GM21381 (cell line): Measurements from ENCODE around the gene DUOX1.

ENCODE experiments used
- ATAC-seq: cut with Tn5 transposase; IDR thresholded peaks from one replicate; pipeline ENCODE4 v1.9.1; 2021; ENCODE audit warnings: mild to moderate bottlenecking, moderate library complexity; ENCODE audit not compliant: unreplicated experiment

DUOX1 gene

DNA sequence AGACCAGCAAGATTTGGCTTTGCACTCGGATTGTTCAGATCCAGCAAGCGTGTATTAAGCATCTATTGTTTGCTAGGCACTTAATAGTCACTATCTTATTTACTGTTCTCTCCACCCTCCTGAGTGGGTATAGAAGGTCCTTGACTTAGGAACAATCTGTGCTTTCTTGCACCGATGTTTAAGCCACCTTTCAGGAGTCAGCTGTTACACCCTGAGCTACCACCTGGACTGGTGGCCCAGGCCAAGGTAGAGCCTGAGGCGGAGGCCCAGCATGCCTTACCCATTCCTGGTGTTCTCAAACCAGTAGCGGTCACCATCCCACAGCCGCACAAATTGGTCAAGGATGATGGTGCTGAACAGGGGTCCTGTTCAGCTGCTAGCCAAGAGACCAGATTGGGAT lies 10.0 kb downstream of the DUOX1 start:
- ATAC-seq, result no peak

DNA sequence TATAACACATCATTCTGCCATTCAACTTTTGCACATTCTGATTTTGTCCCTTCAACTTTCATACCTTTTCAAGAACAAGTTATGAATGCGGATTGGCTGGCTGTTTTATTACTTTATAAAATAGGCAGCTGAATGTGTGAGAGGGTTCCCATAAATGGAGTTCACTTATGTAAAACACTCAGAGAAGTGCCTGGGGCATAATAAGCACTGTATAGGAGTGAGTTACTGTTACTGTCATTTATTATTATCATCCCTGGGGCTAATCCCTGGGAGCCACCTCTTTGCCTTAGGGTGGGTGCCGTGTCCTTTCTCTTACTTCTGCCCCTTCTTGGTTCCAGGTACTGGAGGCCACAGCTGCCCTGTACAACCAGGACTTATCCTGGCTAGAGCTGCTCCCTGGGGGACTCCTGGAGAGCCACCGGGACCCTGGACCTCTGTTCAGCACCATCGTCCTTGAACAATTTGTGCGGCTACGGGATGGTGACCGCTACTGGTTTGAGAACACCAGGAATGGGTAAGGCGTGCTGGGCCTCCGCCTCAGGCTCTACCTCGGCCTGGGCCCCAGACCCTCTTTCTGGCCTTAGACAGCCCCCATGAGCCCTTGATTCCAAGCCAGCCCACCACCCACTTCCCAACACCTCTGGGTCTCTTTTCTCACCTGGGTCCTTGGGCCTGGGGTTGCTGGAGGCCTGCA lies 10.9 kb downstream of the DUOX1 start:
- ATAC-seq, result no peak

DNA sequence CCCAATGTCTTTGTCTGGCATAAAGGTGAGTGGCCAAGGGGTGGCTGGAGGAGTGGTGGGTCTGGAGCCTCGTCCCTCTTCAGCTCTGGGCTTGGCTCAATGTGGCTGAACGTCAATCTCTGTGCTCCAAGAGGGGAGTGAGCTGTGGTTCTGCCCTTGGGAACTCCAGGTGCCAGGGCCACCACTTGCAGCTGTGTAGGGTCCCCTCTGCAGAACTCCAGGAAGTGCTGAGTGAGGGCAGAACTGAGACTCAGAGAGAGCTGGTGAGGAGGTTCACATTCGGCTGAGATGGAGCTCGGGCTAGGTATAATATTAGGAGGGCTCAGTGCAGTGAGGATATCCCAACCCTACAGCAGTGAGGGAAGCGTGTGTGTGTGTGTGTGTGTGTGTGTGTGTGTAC lies 11.6 kb downstream of the DUOX1 start:
- no peak for ATAC-seq

DNA sequence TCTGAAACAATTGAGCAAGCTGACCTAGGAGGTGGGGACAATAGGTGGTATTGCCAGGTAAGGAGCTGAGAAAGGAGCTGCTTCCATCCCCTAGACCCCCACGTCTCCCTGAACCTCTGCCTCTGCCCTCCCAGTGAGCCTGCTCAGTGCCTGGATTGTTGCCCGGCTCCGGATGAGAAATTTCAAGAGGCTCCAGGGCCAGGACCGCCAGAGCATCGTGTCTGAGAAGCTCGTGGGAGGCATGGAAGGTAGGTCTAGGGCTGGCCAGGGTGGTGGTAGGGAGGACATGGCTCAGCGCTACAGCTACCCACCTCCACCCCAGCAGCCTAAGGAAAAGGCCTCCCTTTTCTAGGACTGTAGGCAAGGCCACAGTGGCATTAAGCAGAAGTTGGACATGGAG lies 13.3 kb downstream of the DUOX1 start:
- no peak for ATAC-seq

DNA sequence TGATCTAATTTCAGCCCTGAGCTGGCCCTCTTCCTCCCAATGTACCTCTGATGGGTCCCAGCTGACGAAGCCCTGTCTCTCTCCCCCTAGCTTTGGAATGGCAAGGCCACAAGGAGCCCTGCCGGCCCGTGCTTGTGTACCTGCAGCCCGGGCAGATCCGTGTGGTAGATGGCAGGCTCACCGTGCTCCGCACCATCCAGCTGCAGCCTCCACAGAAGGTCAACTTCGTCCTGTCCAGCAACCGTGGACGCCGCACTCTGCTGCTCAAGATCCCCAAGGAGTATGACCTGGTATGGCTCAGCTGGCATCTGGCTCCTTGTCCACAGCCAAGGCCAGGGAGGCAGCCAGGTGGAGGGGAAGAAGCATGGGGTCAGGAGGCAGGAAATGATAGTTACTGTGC lies 14.2 kb downstream of the DUOX1 start:
- no peak for ATAC-seq

DNA sequence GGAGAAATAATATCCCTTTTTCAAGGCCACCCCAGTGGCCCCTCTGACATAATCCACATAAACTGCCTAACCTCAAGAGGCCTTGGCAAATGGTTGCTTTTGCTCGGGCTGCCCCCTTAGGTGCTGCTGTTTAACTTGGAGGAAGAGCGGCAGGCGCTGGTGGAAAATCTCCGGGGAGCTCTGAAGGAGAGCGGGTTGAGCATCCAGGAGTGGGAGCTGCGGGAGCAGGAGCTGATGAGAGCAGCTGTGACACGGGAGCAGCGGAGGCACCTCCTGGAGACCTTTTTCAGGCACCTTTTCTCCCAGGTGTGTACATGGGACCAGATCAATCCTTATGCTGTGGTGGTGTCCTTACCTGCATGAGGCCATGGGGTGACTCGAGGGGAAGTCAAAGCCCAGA lies 15.0 kb downstream of the DUOX1 start:
- ATAC-seq, result no peak

DNA sequence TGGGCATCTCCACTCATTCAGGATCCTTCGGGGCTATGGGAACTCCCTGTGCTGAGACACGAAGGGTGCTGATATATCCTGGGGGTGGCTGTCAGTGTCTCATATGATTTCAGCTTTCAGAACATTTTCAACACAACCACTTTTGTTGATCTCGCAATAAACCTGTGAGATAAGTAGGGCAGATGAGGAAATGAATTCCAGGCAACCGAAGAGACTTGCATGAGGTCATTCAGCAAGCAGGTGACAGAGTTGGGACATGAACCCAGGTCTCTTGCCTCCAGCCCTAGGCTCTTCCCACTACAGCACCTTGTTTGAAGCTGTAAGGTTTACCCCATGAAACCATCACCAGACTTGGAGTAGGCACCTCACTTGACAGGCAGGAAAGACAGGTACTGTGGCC lies 16.6 kb downstream of the DUOX1 start:
- ATAC-seq, result no peak

DNA sequence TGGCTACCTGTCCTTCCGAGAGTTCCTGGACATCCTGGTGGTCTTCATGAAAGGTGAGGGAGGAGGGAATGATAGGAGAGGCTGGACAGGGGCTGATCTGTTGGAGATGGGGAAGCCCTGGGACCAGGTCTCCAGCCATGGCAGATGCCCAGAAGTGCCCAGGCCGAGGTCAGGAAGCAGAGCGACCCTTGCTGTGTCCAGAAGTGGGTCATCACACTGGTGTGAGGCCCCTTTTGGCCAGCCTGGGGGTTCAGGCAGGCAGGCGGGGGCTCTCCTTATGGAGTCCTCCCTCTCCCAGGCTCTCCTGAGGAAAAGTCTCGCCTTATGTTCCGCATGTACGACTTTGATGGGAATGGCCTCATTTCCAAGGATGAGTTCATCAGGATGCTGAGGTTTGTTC lies 17.8 kb downstream of the DUOX1 start:
- no peak for ATAC-seq

DNA sequence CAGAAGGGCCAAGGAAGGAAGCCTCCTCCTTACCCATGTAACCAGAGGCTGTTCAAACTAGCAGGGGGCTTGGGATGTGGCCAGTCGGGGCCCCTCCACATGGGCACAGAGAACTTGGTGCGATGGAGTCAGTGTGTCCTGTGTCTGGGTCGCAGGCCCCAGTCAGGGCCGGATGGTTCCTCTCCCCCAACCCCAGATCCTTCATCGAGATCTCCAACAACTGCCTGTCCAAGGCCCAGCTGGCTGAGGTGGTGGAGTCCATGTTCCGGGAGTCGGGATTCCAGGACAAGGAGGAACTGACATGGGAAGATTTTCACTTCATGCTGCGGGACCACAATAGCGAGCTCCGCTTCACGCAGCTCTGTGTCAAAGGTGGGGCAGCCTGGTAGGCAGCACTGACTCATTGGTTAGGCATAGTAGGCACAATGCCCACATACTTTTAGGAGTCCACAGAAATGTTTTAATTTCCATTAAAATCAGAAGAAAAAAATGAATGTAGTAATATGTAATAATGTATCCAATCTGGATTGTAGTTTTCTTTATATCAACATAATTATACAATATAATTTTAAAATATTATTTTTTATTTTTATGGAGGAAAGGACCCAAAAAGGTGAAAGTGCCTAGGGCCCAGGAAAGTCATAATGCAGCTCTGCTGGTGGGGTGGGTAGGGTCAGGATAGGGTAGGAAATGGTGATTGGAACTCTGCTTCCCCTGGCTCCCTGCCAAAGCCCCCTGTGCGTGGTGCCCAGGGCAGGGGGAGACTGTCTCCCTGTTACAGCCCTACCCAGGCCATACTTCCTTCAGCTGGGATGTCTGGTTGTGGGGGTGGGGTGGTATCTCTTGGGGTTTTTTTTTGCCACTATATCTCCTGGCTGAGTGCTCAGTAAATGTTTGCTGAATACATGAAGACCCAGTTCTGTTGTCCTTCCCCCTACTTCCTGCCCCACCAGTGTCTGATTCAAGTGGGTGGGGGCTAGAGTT lies 18.6 kb downstream of the DUOX1 start:
- ATAC-seq, result no peak

DNA sequence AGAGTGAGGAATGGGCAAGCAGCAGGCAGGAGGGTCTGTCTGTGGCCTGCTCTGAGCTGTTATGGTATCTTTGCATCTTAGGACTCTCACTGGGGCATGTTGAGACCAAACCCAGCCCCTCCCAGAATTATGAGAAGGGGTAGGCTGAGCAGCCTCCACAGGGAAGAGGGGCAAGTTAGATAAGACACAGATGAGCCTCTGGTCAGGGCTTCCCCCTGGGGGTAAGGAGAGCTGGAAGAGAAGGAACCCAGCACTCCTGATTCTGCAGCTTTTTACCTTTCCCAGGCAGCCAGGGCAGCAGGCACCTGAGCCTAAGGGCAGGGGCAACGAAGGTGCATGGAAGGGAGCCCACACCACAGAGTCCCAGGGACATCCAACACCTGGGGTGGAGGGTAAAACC lies 19.3 kb downstream of the DUOX1 start:
- no peak for ATAC-seq

DNA sequence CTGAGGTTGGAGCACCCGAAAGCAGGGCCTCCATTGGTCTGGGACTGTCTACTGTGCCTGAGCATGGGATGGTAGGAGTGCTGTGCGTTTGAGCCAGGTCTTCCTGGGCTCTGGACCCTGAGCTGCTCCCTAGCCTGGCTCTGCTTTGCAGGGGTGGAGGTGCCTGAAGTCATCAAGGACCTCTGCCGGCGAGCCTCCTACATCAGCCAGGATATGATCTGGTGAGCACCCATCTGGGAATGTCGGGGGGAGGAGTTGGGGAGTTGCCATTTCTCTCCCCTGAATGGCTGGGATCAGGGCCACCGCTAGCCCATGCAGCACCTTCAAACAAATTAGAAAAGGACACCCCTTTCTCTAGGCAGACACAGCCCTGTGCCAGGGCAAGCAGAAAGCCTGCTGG lies 20.7 kb downstream of the DUOX1 start:
- ATAC-seq, result no peak

DNA sequence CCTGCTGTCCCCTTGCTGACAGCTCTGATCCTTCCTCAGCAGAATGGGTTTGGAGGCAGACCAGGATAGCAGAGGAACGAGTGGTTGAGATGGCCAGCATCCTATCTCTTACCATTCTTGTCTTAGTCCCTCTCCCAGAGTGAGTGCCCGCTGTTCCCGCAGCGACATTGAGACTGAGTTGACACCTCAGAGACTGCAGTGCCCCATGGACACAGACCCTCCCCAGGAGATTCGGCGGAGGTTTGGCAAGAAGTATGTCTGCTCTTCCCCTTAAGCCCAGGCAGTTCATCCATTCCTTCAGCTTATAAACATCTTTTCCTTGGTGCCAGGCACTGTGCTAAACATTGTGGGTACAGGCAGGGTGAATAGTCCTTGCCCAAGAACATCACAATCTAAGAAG lies 21.2 kb downstream of the DUOX1 start:
- ATAC-seq, result no peak

DNA sequence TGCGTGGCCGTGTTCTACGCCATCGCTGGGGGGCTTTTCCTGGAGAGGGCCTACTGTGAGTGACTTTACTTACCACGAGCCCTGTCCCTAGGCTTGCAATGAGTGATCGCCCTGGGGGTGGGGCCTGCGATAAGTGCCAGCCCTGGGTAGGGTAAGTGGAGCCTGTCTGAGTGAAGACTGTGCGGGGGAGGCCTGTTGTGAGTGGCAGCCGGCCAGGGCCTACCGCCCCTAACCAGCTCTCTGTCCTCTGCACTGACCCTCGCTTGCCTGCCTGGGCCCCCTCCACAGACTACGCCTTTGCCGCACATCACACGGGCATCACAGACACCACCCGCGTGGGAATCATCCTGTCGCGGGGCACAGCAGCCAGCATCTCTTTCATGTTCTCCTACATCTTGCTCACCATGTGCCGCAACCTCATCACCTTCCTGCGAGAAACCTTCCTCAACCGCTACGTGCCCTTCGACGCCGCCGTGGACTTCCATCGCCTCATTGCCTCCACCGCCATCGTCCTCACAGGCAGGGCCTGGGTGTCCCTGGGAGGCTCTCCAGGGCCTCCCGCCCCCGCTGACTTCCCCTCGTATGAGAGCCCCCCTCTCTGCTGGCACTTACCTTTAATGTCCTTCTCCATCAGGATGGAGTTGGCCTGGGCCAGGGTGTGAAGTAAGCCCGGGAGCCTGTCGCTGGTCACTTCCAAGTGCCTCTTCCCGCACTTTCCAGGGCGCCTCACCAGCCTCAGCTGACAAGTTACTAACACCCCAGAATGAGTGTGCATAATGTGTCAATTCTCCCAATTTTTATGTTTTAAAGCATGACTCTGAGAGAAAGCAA lies 22.4 kb downstream of the DUOX1 start:
- no peak for ATAC-seq

DNA sequence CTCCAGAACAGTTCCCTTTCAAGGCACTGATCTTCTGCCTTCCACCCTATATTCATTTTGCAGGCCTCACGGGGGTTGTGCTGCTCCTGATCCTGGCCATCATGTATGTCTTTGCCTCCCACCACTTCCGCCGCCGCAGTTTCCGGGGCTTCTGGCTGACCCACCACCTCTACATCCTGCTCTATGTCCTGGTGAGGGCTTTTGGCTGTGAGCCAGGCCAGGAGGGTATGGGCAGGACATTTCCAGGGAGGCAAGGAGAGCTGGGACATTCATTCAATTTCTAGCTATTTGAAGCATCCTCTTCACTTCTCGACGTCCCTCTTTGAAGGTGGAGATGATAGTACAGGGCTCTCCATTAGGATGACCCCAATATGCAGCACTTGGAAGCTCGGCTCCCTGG lies 25.9 kb downstream of the DUOX1 start:
- no peak for ATAC-seq

DNA sequence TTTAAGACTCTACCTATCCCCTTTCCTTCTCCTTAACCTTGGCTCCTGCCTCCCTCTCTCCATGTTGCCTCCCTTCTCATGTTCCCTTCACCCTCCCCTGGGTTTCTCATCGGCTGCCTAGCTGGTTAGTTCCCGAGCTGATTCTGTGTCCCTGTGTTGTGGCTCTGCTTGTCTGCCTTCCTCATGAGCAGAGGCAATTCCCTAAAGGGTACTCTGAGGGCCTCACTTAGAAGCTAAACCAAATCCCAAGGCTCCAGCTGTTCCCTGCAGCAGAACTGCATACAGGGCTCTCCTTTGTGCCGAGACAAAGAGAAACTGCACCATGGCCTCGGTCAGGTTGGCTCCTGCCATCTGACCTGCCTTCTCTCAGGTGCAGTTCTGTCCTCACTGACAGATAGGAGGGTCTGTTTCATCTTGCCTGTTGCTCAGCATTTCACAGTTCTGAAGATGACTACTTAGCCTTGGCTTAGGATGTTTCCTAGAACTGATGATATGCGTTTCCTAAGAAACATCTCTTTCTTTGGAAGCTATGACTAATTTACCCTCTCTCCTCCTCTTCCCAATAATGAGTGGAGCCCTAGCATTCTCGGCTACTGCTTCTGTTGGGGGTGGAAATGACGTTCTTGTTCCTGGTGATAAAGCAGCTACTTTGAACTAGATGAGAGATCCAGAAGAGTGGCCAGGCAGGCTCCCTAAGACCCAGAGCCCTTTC lies 27.1 kb downstream of the DUOX1 start:
- ATAC-seq, result no peak

DNA sequence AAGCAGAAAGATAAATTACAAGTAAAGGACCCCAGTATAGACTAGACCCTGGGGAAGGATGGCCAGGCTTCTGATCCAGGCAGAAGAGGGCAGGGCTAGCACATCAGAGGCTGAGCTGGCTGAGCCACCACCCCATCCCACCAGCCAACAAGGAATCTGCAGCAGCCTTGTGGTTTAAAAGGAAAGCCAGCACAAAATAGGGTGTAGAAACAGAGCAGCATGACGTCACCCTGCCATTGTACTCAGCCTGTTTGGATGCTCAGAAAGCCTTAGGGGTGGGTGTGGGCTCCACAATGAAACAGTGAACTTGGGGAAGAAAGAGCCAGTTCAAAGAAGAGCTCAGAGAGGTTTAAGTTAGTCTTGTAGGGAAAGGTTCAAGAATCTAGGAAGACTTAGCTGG lies 28.2 kb downstream of the DUOX1 start:
- ATAC-seq, result no peak

DNA sequence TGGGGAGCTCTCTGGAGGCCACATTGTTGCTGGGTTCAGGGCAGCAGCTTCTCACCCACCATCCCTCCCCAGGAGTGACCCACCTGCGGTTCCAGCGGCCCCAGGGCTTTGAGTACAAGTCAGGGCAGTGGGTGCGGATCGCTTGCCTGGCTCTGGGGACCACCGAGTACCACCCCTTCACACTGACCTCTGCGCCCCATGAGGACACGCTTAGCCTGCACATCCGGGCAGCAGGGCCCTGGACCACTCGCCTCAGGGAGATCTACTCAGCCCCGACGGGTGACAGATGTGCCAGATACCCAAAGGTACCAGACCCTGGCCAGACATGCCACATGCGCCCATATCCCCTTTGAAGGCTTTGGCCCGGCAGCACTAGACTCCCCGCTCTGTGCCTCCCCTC lies 31.9 kb downstream of the DUOX1 start:
- no peak for ATAC-seq

DNA sequence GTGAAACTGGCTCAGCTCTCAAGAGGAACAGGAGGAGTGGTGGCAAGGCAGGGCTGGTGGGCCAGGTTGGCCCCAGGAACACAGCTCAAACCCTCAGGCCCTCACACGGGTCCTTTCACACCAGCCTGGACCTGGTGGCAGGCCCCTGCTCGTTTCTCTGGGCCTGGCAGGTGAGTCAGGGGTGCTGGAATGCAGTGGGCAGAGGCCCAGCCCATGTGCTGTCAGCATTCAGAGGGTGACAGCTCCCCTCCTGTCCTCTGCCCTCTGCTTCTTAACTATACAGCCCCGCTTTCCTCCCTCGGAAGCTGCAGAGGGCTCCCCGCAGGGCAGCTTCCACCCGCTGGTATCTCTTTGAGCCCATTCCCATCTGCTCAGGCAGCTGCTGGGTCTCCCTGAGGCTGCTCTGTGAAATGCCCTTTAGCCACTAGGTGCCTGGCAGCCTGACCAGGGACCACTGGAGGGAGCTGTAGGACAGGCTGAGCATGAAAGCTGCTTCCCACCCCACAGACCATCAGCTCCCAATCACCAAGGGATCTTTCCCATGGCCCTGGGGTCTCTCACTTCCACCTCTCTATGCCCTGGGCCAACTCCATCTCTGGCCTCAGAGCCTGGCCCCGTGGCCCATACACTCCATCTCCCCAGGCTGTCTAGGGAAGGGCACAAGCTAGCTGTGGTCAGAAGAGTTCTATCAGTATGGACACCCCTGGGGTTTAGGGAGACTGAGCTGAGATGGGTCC lies 33.1 kb downstream of the DUOX1 start:
- ATAC-seq, result peak; percentile 31

DNA sequence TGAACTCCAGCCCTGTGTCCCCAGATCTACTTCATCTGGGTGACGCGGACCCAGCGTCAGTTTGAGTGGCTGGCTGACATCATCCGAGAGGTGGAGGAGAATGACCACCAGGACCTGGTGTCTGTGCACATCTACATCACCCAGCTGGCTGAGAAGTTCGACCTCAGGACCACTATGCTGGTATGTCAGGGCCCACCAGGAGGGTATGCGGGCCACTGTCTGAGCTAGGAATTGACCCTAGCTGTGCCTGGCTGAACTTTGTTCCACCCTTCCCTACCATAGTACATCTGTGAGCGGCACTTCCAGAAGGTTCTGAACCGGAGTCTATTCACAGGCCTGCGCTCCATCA lies 33.7 kb downstream of the DUOX1 start:
- ATAC-seq, result no peak

DNA sequence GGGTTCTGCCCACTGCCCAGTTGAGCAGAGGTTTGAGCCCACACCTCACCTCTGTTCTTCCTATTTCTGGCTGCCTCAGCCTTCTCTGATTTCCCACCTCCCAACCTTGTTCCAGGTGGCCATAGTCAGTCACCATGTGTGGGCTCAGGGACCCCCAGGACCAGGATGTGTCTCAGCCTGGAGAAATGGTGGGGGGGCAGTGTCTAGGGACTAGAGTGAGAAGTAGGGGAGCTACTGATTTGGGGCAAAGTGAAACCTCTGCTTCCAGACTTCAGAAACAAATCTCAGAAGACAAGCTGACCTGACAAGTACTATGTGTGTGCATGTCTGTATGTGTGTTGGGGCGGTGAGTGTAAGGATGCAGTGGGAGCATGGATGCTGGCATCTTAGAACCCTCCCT lies 35.1 kb downstream of the DUOX1 start:
- no peak for ATAC-seq
